Measurements from ENCODE around the gene RNF130. TPM values are rescaled to one million over a fixed set of nuclear protein-coding genes. Genes with fewer than 3 reads are reported as not detected.
A peak's percentile ranks its signal among the peaks of the same experiment; 100 is the strongest.

The RNF130 gene
- total and polyA plus RNA-seq, 2 donors (not counting 1 experiment from before 2014, with no cell fraction given), result 14.7 to 32.4 TPM

DNA sequence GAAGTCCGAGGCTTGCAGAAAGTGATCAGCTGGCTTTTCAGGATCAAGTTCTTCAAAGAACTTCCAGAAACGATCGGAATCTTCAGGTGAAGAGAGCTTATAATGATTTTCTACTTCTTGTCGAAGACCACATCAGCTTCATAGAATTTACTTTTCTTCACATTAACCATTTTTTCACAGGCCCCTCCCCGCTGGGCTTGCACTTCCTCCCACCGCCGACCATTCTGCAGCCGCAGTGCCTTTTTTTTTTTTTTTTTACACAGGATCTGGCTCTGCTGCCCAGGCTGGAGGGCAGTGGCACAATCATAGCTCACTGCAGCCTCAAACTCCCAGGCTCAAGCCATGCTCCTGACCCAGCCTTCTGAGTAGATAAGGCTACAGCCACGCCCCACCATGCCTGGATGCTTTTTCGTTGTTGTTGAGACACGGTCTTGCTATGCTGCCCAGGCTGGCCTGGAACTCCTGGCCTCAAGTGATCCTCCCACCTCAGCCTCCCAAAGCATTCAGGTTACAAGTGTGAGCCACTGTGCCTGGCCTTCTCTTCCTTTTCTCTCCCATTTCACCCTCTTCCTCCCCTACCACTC, 15.3 kb upstream of the RNF130 start:
- Histone ChIP-seq H3K4me3 (replicated peaks in 1 of 4; ENCODE audit: control extremely low read depth in 1 of 4, insufficient read depth in 1 of 4, low read depth in 3 of 4, low read length in 4 of 4) (no peak overlapping the region), H3K9ac (ENCODE audit: insufficient read depth, low read length) (no peak overlapping the region)
- TF ChIP-seq, protein P1, sequence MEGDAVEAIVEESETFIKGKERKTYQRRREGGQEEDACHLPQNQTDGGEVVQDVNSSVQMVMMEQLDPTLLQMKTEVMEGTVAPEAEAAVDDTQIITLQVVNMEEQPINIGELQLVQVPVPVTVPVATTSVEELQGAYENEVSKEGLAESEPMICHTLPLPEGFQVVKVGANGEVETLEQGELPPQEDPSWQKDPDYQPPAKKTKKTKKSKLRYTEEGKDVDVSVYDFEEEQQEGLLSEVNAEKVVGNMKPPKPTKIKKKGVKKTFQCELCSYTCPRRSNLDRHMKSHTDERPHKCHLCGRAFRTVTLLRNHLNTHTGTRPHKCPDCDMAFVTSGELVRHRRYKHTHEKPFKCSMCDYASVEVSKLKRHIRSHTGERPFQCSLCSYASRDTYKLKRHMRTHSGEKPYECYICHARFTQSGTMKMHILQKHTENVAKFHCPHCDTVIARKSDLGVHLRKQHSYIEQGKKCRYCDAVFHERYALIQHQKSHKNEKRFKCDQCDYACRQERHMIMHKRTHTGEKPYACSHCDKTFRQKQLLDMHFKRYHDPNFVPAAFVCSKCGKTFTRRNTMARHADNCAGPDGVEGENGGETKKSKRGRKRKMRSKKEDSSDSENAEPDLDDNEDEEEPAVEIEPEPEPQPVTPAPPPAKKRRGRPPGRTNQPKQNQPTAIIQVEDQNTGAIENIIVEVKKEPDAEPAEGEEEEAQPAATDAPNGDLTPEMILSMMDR (conservative IDR thresholded peaks at IDR 0.05 in 1 of 2, IDR thresholded peaks at IDR 0.05 in 1 of 2; ENCODE audit: low read depth in 1 of 2, low read length in 2 of 2), result no peak
- TF ChIP-seq EZH2 (IDR thresholded peaks at IDR 0.05; ENCODE audit: low read length, missing control alignments), result no peak

DNA sequence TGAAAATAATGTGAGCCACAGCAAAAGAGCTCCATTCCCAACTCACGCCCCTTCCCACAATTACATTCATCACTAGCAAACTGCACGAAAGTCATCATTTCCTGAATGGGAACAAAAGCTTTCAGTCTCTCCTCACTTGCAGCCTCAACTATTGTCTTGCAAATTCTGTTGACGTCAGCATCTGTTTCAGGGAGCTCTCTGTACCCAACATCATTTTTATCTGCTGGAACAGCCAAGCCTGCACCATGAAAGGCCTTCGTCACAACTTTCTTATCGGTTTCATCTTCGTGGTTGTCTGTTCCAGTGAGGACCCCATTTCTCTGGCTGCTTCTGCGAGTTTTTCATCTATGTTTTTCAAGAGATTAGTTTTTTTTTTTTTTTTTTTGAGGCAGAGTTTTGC, 14.3 kb upstream of the RNF130 start:
- Histone ChIP-seq H3K27ac (ENCODE audit: insufficient read depth, low read length) (no peak overlapping the region), H3K79me2 (ENCODE audit: control insufficient read depth, insufficient read depth, low read length) (no peaks in the 10 kb centered on the region), H3K9me3 (ENCODE audit: control insufficient read depth, insufficient read depth, low read depth, low read length) (no peaks in the 10 kb centered on the region), H3K4me1 (ENCODE audit: control insufficient read depth, extremely low read depth, insufficient read depth, low read length) (no peaks in the 10 kb centered on the region), H3K4me2 (ENCODE audit: extremely low read depth, insufficient read depth, low read length) (no peak overlapping the region), H2AFZ (ENCODE audit: low read length) (no peak overlapping the region), H3K27me3 (ENCODE audit: control insufficient read depth, insufficient read depth, low read length) (no peaks in the 10 kb centered on the region), H3K4me3 (replicated peaks in 1 of 4; ENCODE audit: control extremely low read depth in 1 of 4, insufficient read depth in 1 of 4, low read depth in 3 of 4, low read length in 4 of 4) (no peak overlapping the region), H3K9ac (ENCODE audit: insufficient read depth, low read length) (no peak overlapping the region), H3K36me3 (ENCODE audit: control insufficient read depth, insufficient read depth, low read length) (no peaks in the 10 kb centered on the region), H4K20me1 (ENCODE audit: control insufficient read depth, extremely low read depth, insufficient read depth, low read length) (no peaks in the 10 kb centered on the region)
- DNase-seq (ENCODE audit: low read depth in 2 of 2), result peak in 1 of 2 donors; percentile 23
- no peak for TF ChIP-seq EZH2 (IDR thresholded peaks at IDR 0.05; ENCODE audit: low read length, missing control alignments)
- TF ChIP-seq, protein P1 (conservative IDR thresholded peaks at IDR 0.05 in 1 of 2, IDR thresholded peaks at IDR 0.05 in 1 of 2; ENCODE audit: low read depth in 1 of 2, low read length in 2 of 2), result no peak

More for the DNA sequence above, 15.3 kb upstream of the RNF130 start:
- no peaks in the 10 kb centered on the region for H3K4me1 ChIP-seq (ENCODE audit: control insufficient read depth, extremely low read depth, insufficient read depth, low read length)
- no peaks in the 10 kb centered on the region for H4K20me1 ChIP-seq (ENCODE audit: control insufficient read depth, extremely low read depth, insufficient read depth, low read length)
- H3K9me3 ChIP-seq (ENCODE audit: control insufficient read depth, insufficient read depth, low read depth, low read length), result no peaks in the 10 kb centered on the region
- H3K36me3 ChIP-seq (ENCODE audit: control insufficient read depth, insufficient read depth, low read length), result no peaks in the 10 kb centered on the region
- no peak for DNase-seq (ENCODE audit: low read depth in 2 of 2)
- no peaks in the 10 kb centered on the region for H3K27me3 ChIP-seq (ENCODE audit: control insufficient read depth, insufficient read depth, low read length)
- no peak overlapping the region for H3K4me2 ChIP-seq (ENCODE audit: extremely low read depth, insufficient read depth, low read length)
- H3K79me2 ChIP-seq (ENCODE audit: control insufficient read depth, insufficient read depth, low read length), result no peaks in the 10 kb centered on the region
- H3K27ac ChIP-seq (ENCODE audit: insufficient read depth, low read length), result no peak overlapping the region
- H2AFZ ChIP-seq (ENCODE audit: low read length), result no peak overlapping the region

DNA sequence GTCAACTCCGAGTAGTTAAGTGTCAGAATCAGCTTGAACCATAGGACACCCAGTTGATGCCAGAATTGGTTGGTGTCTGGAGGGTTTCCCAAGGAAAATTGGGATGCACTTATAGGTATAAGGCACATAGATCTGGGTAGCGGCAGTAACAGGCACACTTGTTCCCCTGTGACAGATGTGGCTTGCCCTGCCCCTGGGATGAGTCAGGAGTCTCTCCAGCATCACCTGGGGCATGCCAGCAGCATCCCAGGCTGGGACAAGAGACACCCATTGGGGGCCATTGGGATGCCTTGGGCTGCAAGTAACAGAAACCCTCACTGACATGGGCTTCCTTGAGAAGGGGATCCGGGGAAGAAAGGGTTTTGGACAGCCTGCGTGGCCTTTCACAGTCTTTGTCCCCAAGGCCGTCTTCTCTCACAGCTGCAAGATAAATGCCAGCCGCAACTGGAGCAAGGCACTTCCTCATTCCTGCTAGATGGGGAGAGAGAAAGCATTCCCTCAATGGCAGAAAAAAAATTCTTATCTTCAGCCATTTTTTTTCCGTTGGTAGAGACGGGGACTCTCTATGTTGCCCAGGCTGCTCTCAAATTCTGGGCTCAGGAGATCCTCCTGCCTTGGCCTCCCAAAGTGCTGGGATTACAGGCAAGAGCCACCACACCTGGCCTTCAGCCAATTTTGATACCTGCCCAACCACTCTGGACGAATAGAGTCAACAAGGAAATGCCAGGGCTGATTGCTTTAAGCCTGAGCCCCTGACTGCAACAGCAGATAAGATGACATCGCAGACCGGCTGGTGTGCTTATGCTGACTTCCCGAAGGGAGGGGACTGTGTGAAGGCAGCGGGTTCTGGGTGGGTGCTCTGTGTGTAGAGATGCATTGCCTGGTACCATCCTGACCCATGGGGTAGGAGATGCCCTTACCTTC, 13.3 kb upstream of the RNF130 start:
- H4K20me1 ChIP-seq (ENCODE audit: control insufficient read depth, extremely low read depth, insufficient read depth, low read length), result no peaks in the 10 kb centered on the region
- no peaks in the 10 kb centered on the region for H3K27me3 ChIP-seq (ENCODE audit: control insufficient read depth, insufficient read depth, low read length)
- H3K27ac ChIP-seq (ENCODE audit: insufficient read depth, low read length), result no peak overlapping the region
- no peak overlapping the region for H3K9ac ChIP-seq (ENCODE audit: insufficient read depth, low read length)
- DNase-seq (ENCODE audit: low read depth in 2 of 2), result no peak
- H3K9me3 ChIP-seq (ENCODE audit: control insufficient read depth, insufficient read depth, low read depth, low read length), result no peaks in the 10 kb centered on the region
- no peaks in the 10 kb centered on the region for H3K4me1 ChIP-seq (ENCODE audit: control insufficient read depth, extremely low read depth, insufficient read depth, low read length)
- TF ChIP-seq, protein P1 (conservative IDR thresholded peaks at IDR 0.05 in 1 of 2, IDR thresholded peaks at IDR 0.05 in 1 of 2; ENCODE audit: low read depth in 1 of 2, low read length in 2 of 2), result no peak
- no peak for TF ChIP-seq EZH2 (IDR thresholded peaks at IDR 0.05; ENCODE audit: low read length, missing control alignments)
- H3K4me3 ChIP-seq (replicated peaks in 1 of 4; ENCODE audit: control extremely low read depth in 1 of 4, insufficient read depth in 1 of 4, low read depth in 3 of 4, low read length in 4 of 4), result no peak overlapping the region
- no peaks in the 10 kb centered on the region for H3K79me2 ChIP-seq (ENCODE audit: control insufficient read depth, insufficient read depth, low read length)
- no peak overlapping the region for H3K4me2 ChIP-seq (ENCODE audit: extremely low read depth, insufficient read depth, low read length)
- H2AFZ ChIP-seq (ENCODE audit: low read length), result no peak overlapping the region
- no peaks in the 10 kb centered on the region for H3K36me3 ChIP-seq (ENCODE audit: control insufficient read depth, insufficient read depth, low read length)

Data from fibroblast of lung (primary cell).